ENCODE data around the gene EMP2. TPM values are rescaled to one million over a fixed set of nuclear protein-coding genes. Genes with fewer than 3 reads are reported as not detected.

EMP2 gene
- total and polyA plus RNA-seq, 2 donors (not counting 1 experiment from before 2014, with no cell fraction given), result 22.5 to 36.8 TPM

DNA sequence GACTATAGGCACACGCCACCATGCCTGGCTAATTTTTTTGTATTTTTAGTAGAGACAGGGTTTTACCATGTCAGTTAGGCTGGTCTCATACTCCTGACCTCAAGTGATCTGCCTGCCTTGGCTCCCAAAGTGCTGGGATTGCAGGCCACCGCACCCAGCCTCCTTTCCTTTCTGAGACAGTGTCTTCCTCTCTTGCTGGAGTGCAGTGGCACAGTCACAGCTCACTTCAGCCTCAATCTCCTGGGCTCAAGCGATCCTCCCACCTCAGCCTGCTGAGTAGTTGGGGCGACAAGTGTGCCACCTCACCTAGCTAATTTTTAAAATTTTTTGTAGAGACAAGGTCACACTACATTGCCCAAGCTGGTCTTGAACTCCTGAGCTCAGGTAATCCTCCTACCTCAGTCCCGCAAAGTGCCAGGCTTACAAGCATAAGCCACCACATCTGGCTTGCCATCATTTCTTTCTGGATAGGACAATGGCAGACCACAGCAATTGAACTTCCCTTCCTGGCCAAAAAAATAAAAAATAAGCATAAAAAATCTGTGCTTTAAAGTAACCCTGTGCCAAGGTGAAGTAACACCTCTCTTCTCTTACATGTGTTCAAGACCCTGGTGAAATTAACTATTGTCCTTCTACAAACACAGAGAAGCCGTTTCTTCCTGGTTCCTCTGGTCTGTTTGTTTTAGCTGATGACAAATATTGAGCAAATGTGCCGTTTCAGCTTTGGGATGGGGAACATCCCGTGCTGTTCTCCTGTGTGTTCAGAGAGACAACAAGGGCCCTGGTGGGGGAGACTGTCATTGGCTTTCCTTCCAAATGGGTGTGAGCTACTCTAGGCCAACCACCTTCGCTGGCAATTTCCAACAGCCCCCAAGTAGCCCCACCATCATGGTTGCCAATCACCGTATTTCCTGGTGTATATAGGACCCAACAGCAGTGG is 60.2 kb downstream of the EMP2 start:
- H3K4me2 ChIP-seq (ENCODE audit: extremely low read depth, insufficient read depth, low read length), result no peak overlapping the region
- H3K27ac ChIP-seq (ENCODE audit: insufficient read depth, low read length), result no peak overlapping the region
- H3K9ac ChIP-seq (ENCODE audit: insufficient read depth, low read length), result no peak overlapping the region
- no peak overlapping the region for H3K4me3 ChIP-seq (replicated peaks in 1 of 4; ENCODE audit: control extremely low read depth in 1 of 4, insufficient read depth in 1 of 4, low read depth in 3 of 4, low read length in 4 of 4)
- H3K36me3 ChIP-seq (ENCODE audit: control insufficient read depth, insufficient read depth, low read length), result no peaks in the 10 kb centered on the region
- H4K20me1 ChIP-seq (ENCODE audit: control insufficient read depth, extremely low read depth, insufficient read depth, low read length), result no peaks in the 10 kb centered on the region
- H2AFZ ChIP-seq (ENCODE audit: low read length), result no peak overlapping the region
- no peaks in the 10 kb centered on the region for H3K4me1 ChIP-seq (ENCODE audit: control insufficient read depth, extremely low read depth, insufficient read depth, low read length)
- H3K79me2 ChIP-seq (ENCODE audit: control insufficient read depth, insufficient read depth, low read length), result no peaks in the 10 kb centered on the region
- TF ChIP-seq, protein P1, sequence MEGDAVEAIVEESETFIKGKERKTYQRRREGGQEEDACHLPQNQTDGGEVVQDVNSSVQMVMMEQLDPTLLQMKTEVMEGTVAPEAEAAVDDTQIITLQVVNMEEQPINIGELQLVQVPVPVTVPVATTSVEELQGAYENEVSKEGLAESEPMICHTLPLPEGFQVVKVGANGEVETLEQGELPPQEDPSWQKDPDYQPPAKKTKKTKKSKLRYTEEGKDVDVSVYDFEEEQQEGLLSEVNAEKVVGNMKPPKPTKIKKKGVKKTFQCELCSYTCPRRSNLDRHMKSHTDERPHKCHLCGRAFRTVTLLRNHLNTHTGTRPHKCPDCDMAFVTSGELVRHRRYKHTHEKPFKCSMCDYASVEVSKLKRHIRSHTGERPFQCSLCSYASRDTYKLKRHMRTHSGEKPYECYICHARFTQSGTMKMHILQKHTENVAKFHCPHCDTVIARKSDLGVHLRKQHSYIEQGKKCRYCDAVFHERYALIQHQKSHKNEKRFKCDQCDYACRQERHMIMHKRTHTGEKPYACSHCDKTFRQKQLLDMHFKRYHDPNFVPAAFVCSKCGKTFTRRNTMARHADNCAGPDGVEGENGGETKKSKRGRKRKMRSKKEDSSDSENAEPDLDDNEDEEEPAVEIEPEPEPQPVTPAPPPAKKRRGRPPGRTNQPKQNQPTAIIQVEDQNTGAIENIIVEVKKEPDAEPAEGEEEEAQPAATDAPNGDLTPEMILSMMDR (conservative IDR thresholded peaks at IDR 0.05 in 1 of 2, IDR thresholded peaks at IDR 0.05 in 1 of 2; ENCODE audit: low read depth in 1 of 2, low read length in 2 of 2), result no peak
- no peak for TF ChIP-seq EZH2 (IDR thresholded peaks at IDR 0.05; ENCODE audit: low read length, missing control alignments)
- DNase-seq (ENCODE audit: low read depth in 2 of 2), result no peak
- H3K27me3 ChIP-seq (ENCODE audit: control insufficient read depth, insufficient read depth, low read length), result no peaks in the 10 kb centered on the region
- H3K9me3 ChIP-seq (ENCODE audit: control insufficient read depth, insufficient read depth, low read depth, low read length), result no peaks in the 10 kb centered on the region

DNA sequence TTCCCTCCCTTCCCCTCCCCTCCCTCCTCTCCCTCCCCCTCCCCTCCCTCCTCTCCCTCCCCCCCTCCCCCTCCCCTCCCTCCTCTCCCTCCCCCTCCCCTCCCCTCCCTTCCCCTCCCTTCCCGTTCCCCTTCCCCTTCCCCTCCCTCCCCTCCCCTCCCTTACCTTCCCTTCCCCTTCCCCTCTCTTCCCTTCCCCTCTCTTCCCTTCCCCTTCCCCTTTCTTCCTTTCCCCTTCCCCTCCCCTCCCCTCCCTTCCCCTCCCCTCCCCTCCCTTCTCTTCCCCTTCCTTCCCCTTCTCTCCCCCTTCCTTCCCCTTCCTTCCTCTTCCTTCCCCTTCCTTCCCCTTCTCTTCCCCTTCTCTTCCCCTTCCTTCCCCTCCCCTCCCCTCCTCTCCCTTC is 61.1 kb downstream of the EMP2 start:
- H4K20me1 ChIP-seq (ENCODE audit: control insufficient read depth, extremely low read depth, insufficient read depth, low read length), result no peaks in the 10 kb centered on the region
- H3K9ac ChIP-seq (ENCODE audit: insufficient read depth, low read length), result no peak overlapping the region
- H3K79me2 ChIP-seq (ENCODE audit: control insufficient read depth, insufficient read depth, low read length), result no peaks in the 10 kb centered on the region
- H3K4me2 ChIP-seq (ENCODE audit: extremely low read depth, insufficient read depth, low read length), result no peak overlapping the region
- H3K36me3 ChIP-seq (ENCODE audit: control insufficient read depth, insufficient read depth, low read length), result no peaks in the 10 kb centered on the region
- no peak for DNase-seq (ENCODE audit: low read depth in 2 of 2)
- H3K27me3 ChIP-seq (ENCODE audit: control insufficient read depth, insufficient read depth, low read length), result no peaks in the 10 kb centered on the region
- H3K27ac ChIP-seq (ENCODE audit: insufficient read depth, low read length), result no peak overlapping the region
- no peak overlapping the region for H3K4me3 ChIP-seq (replicated peaks in 1 of 4; ENCODE audit: control extremely low read depth in 1 of 4, insufficient read depth in 1 of 4, low read depth in 3 of 4, low read length in 4 of 4)
- TF ChIP-seq EZH2 (IDR thresholded peaks at IDR 0.05; ENCODE audit: low read length, missing control alignments), result no peak
- TF ChIP-seq, protein P1 (conservative IDR thresholded peaks at IDR 0.05 in 1 of 2, IDR thresholded peaks at IDR 0.05 in 1 of 2; ENCODE audit: low read depth in 1 of 2, low read length in 2 of 2), result no peak
- H3K9me3 ChIP-seq (ENCODE audit: control insufficient read depth, insufficient read depth, low read depth, low read length), result no peaks in the 10 kb centered on the region
- H2AFZ ChIP-seq (ENCODE audit: low read length), result no peak overlapping the region
- no peaks in the 10 kb centered on the region for H3K4me1 ChIP-seq (ENCODE audit: control insufficient read depth, extremely low read depth, insufficient read depth, low read length)

DNA sequence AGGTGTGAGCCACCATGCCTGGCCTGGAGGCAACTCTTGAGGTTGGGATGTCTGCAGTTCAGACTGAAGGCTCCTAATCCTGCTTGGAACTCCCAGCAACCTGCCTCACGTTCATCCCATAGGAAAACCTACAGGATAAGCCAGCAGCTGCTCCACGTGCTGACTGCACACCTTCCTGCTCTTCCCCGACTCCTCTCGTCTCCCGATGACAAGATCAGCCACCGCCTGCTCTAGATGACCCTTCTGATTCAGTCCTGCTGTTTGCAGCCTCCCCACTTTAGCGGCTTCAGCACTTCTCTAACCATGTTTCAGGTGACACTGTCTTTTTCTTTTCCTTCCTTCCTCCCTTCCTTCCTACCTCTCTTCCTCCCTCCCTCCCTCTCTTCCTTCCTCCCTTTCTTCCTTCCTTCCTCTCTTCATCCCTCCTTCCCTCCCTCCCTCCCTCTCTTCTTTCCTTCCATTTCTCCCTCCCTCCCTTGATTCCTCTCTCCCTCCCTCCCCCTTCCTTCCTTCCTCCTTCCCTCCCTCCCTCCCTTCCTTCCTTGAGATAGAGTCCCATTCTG is 61.8 kb downstream of the EMP2 start:
- Histone ChIP-seq H3K4me1 (ENCODE audit: control insufficient read depth, extremely low read depth, insufficient read depth, low read length) (no peaks in the 10 kb centered on the region), H2AFZ (ENCODE audit: low read length) (no peak overlapping the region), H4K20me1 (ENCODE audit: control insufficient read depth, extremely low read depth, insufficient read depth, low read length) (no peaks in the 10 kb centered on the region), H3K9me3 (ENCODE audit: control insufficient read depth, insufficient read depth, low read depth, low read length) (no peaks in the 10 kb centered on the region), H3K4me3 (replicated peaks in 1 of 4; ENCODE audit: control extremely low read depth in 1 of 4, insufficient read depth in 1 of 4, low read depth in 3 of 4, low read length in 4 of 4) (no peak overlapping the region), H3K79me2 (ENCODE audit: control insufficient read depth, insufficient read depth, low read length) (no peaks in the 10 kb centered on the region), H3K4me2 (ENCODE audit: extremely low read depth, insufficient read depth, low read length) (no peak overlapping the region), H3K27me3 (ENCODE audit: control insufficient read depth, insufficient read depth, low read length) (no peaks in the 10 kb centered on the region), H3K9ac (ENCODE audit: insufficient read depth, low read length) (no peak overlapping the region), H3K27ac (ENCODE audit: insufficient read depth, low read length) (no peak overlapping the region), H3K36me3 (ENCODE audit: control insufficient read depth, insufficient read depth, low read length) (no peaks in the 10 kb centered on the region)
- DNase-seq (ENCODE audit: low read depth in 2 of 2), result no peak
- TF ChIP-seq EZH2 (IDR thresholded peaks at IDR 0.05; ENCODE audit: low read length, missing control alignments), result no peak
- TF ChIP-seq, protein P1 (conservative IDR thresholded peaks at IDR 0.05 in 1 of 2, IDR thresholded peaks at IDR 0.05 in 1 of 2; ENCODE audit: low read depth in 1 of 2, low read length in 2 of 2), result no peak

All from fibroblast of lung (primary cell).